Prostate gland (tissue), 2 donors: ENCODE results near the gene VKORC1.

Source experiments
- CTCF ChIP-seq, 4 experiments: fragments of 200-600 bp in 2 of 4; fragments of 450-650 bp in 2 of 4; sonication (generic) in 2 of 4; IDR thresholded peaks; 1 replicate in 3 of 4; 2 replicates in 1 of 4; pipeline ENCODE4 v1.5.1; 2016 to 2019; ENCODE audit warnings: antibody characterized with exemption in 4 of 4, mild to moderate bottlenecking in 2 of 4, moderate library complexity in 2 of 4
- POLR2A ChIP-seq: fragments of 450-650 bp; IDR thresholded peaks from one replicate; pipeline ENCODE4 v1.6.1; 2016; ENCODE audit warnings: antibody characterized with exemption, mild to moderate bottlenecking
- POLR2AphosphoS5 ChIP-seq: sonication (generic); formaldehyde crosslinking; IDR thresholded peaks from one replicate; pipeline ENCODE4 v1.6.1; 2017; ENCODE audit warnings: antibody characterized with exemption

GRCh38 chr16:31043352-31043751, 51.2 kb downstream of the VKORC1 start:
- TF ChIP-seq CTCF (IDR thresholded peaks at IDR 0.05) (no peak), POLR2A (no peak), POLR2AphosphoS5 (no peak)
